Astrocyte of the spinal cord (primary cell): ENCODE results near the gene FOXO6.

ENCODE experiments used
- DNase-seq: peaks from one replicate; pipeline ENCODE4 v3.0.0; 2011; ENCODE audit warnings: low read depth, low spot score
- H3K4me3 ChIP-seq: 2 replicates; pipeline ENCODE4 v1.5.1; 2011; ENCODE audit warnings: low read depth, mild to moderate bottlenecking, low read length, moderate library complexity
- in situ Hi-C: cut with HindIII; loops from 2 replicates; pipeline ENCODE4 v1.10.0; 2017; ENCODE audit warnings: low sequenced_read_pairs
- TF ChIP-seq, protein P1 (sequence below): IDR thresholded peaks from 2 replicates; pipeline ENCODE4 v1.5.1; 2012; ENCODE audit warnings: low read depth, mild to moderate bottlenecking, low read length, inconsistent platforms

Gene FOXO6

DNA sequence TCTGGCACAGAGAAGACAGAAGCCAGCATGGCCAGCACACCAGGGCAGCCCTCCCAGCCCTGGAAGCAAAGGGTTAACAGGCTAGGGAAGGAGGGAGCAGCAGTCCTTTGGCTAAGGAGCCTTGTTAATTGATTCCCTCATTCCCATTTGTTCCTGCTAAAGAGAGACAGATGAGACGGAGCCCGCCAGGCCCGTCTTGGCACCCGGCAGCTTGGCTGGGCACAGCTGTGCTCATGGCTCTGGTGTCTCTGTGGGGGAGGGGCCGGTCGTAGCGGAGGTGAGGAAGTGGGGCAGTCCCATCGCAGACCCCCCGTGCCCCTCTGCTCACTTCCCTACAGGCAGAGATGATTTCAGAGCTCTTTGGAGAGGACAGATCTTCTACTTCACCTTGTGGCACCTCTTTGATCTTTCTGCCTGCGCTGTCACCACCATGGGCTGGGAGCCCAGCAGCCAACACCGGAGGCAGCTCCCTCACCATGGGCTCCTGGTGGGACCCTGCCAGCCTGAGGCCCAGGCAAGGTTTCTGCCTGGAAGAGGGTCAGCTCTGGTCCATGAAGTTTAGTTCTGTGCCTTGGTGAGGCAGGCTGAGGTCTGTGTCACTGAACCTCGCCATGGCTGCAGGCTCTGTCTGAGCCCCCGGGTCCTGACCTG, 38.0 kb downstream of the FOXO6 start:
- no peak for DNase-seq
- in situ Hi-C loops: no loop called here
- TF ChIP-seq, protein P1, sequence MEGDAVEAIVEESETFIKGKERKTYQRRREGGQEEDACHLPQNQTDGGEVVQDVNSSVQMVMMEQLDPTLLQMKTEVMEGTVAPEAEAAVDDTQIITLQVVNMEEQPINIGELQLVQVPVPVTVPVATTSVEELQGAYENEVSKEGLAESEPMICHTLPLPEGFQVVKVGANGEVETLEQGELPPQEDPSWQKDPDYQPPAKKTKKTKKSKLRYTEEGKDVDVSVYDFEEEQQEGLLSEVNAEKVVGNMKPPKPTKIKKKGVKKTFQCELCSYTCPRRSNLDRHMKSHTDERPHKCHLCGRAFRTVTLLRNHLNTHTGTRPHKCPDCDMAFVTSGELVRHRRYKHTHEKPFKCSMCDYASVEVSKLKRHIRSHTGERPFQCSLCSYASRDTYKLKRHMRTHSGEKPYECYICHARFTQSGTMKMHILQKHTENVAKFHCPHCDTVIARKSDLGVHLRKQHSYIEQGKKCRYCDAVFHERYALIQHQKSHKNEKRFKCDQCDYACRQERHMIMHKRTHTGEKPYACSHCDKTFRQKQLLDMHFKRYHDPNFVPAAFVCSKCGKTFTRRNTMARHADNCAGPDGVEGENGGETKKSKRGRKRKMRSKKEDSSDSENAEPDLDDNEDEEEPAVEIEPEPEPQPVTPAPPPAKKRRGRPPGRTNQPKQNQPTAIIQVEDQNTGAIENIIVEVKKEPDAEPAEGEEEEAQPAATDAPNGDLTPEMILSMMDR: no peak
- no peak overlapping the region for H3K4me3 ChIP-seq

DNA sequence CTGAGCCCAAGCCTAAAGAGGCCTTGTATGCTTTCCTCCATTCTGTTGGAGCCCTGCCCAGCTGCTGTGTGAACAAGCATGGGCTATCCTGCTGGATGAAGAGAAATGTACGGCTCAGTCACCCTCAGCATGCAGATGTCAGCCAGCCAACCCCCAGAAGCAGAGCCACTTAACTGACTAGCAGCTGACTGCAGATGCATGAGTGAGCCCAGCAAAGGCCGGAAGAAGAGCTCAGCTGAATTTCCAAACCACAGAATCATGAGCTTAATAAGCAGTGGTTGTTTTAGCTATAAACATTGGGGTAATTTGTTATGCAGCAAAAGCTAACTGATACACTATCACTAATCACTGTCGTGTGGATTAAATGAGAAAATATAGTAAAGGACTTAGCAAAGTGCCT, 39.0 kb downstream of the FOXO6 start:
- TF ChIP-seq, protein P1: no peak
- in situ Hi-C loops: no loop called here
- H3K4me3 ChIP-seq: no peak overlapping the region
- no peak for DNase-seq

DNA sequence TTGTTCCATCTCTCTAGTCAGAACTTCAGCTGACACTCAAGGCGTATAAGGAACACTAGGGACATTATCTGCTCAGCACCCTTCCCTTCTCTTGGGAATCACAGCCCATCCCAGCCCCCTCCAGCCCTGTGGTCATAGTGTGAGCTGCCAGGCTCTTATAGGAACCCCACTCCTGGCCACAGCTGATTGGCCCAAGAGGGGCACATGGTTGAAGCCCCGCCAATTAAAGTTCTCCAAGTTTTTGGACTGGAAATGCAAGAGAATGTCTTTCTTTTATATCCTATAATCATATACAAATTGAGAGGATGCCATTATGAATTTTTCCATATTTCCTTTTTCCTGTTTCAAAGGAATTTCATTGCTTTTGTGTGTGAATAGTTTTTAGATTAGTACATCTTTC, 40.7 kb downstream of the FOXO6 start:
- in situ Hi-C loops: no loop called here
- no peak overlapping the region for H3K4me3 ChIP-seq
- no peak for DNase-seq
- TF ChIP-seq, protein P1: no peak

DNA sequence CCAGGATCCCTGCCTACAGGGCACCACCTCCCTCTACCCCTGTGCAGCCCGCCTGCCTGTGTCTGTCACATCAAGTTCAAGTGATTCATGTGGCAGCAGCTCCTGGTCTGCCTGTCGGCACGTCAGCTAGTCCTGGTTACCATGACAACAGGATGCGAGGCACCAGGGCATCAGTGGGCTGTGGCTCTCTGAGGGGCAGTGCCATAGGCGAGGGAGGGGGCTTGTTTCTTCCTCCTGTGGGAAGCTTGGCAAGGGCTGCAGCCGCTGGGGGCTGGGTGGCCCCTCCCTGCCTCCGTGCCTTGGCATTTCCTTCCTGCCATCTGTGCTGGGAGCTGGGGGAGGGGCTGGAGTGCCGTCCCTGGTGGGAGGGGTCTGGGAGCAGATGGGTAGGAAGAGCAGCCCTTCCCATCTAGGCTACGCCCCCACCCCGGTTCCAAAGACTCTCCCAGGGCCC, 43.1 kb downstream of the FOXO6 start:
- in situ Hi-C loops: no loop called here
- H3K4me3 ChIP-seq: no peak overlapping the region
- DNase-seq: no peak
- TF ChIP-seq, protein P1: no peak

DNA sequence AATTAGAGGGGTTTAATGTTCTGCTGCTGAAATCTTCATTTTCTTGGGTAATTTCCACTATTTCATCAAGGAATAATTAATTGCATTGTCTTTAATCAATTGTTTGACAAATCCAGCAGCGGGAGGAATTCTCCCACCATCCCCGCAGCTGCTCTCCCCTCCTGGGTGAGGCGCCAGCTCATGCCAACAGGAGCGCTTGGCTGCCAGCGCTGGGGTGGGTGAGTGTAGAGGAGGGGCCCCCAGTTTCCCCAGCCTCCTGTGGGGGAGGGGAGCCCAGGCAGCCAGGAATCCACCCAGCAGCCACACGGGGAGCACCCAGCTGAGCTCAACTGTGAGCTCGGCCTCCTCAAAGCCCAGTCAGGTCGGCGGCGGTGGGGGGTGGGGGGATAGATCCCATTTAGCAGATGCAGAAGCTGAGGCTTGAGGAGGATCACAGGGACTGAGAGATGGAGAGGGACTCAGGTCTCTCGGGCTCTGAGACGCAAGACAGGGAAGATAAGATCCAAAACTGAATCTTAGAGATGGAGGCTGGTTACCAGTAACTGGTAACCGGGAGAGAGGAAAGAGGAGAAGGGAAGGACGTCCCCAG, 46.5 kb downstream of the FOXO6 start:
- no peak for DNase-seq
- in situ Hi-C loops: no loop called here
- TF ChIP-seq, protein P1: no peak
- no peak overlapping the region for H3K4me3 ChIP-seq

DNA sequence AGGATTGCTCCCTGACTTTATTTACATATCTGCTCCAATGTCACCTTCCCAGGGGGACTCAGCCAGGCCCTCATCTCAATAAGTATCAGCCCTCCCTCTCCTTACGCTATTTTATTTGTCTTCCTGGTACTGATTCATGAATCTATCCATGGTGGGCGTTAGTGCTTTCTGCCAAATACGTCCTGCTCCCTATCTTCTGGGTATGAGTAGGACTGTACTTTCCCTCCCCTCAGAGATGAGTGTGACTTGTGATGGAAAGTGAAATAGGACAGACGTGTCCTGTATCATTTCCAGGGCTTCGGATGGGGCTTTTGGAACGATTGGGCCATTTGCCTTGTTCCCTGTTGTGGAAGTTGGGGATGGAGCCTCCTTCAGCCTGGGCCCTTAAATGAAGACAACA, 47.5 kb downstream of the FOXO6 start:
- in situ Hi-C loops: no loop called here
- no peak overlapping the region for H3K4me3 ChIP-seq
- no peak for DNase-seq
- TF ChIP-seq, protein P1: no peak
